ENCODE data around the gene CEMP1. TPM values are rescaled to one million over a fixed set of nuclear protein-coding genes. Genes with fewer than 3 reads are reported as not detected.

CEMP1 gene
- total RNA-seq, 4 donors from 2014 or later = 3.6 to 7.8 (median 3.6) TPM

DNA sequence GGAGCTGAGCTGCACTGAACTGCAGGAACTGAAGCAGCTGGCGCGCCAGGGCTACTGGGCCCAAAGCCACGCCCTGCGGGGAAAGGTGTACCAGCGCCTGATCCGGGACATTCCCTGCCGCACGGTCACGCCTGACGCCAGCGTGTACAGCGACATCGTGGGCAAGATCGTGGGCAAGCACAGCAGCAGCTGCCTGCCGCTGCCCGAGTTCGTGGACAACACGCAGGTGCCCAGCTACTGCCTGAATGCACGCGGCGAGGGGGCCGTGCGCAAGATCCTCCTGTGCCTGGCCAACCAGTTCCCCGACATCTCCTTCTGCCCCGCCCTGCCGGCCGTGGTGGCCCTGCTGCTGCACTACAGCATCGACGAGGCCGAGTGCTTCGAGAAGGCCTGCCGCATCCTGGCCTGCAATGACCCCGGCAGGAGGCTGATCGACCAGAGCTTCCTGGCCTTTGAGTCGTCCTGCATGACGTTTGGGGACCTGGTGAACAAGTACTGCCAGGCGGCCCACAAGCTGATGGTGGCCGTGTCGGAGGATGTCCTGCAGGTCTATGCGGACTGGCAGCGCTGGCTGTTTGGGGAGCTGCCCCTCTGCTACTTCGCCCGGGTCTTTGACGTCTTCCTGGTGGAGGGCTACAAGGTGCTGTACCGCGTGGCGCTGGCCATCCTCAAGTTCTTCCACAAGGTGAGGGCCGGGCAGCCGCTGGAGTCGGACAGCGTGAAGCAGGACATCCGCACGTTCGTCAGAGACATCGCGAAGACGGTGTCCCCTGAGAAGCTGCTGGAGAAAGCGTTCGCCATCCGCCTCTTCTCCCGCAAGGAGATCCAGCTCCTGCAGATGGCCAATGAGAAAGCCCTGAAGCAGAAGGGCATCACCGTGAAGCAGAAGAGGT, 34.7 kb downstream of the CEMP1 start:
- no peak for DNase-seq
- WGBS, 2 donors = 97 to 99% methylated on average over 16 to 36 of the region's 62 CpGs
- no peak overlapping the region for H3K4me3 ChIP-seq (replicated peaks in 1 of 3)
- peaks cover 40 to 80% of the 10 kb centered on the region in 2 donors for H3K4me1 ChIP-seq
- H3K36me3 ChIP-seq = peaks cover 0 to 10% of the 10 kb centered on the region in 2 donors
- H3K27me3 ChIP-seq = no peaks in the 10 kb centered on the region
- TF ChIP-seq, protein P1, sequence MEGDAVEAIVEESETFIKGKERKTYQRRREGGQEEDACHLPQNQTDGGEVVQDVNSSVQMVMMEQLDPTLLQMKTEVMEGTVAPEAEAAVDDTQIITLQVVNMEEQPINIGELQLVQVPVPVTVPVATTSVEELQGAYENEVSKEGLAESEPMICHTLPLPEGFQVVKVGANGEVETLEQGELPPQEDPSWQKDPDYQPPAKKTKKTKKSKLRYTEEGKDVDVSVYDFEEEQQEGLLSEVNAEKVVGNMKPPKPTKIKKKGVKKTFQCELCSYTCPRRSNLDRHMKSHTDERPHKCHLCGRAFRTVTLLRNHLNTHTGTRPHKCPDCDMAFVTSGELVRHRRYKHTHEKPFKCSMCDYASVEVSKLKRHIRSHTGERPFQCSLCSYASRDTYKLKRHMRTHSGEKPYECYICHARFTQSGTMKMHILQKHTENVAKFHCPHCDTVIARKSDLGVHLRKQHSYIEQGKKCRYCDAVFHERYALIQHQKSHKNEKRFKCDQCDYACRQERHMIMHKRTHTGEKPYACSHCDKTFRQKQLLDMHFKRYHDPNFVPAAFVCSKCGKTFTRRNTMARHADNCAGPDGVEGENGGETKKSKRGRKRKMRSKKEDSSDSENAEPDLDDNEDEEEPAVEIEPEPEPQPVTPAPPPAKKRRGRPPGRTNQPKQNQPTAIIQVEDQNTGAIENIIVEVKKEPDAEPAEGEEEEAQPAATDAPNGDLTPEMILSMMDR (IDR thresholded peaks at IDR 0.05) = no peak
- no peak for TF ChIP-seq POLR2A (IDR thresholded peaks at IDR 0.05)
- no peak overlapping the region for H3K27ac ChIP-seq
- intact Hi-C loops (cut with DNase I) = no loop called here
- H3K9me3 ChIP-seq = no peaks in the 10 kb centered on the region

DNA sequence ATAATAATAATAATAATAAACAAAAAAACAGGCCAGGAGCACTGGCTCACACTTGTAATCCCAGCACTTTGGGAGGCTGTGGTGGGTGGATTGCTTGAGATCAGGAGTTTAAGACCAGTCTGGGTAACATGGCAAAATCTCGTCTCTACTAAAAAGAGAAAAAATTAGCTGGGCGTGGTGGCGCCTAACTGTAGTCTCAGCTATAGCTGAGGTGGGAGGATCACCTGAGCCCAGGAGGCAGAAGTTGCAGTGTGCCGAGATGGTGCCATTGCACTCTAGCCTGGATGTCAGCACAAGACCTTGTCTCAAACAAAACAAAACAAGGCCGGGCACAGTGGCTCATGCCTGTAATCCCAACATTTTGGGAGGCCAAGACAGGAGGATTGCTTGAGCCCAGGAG, 36.2 kb downstream of the CEMP1 start:
- H3K4me3 ChIP-seq (replicated peaks in 1 of 3) = no peak overlapping the region
- 89 to 93% methylated on average over 5 of the region's 5 CpGs for WGBS, 2 donors
- peaks cover 0 to 10% of the 10 kb centered on the region in 2 donors for H3K36me3 ChIP-seq
- DNase-seq = no peak
- peaks cover 52 to 81% of the 10 kb centered on the region in 2 donors for H3K4me1 ChIP-seq
- no peaks in the 10 kb centered on the region for H3K27me3 ChIP-seq
- H3K27ac ChIP-seq = peak overlapping the region in 1 of 3 donors; percentile 24
- TF ChIP-seq, protein P1 (IDR thresholded peaks at IDR 0.05) = no peak
- TF ChIP-seq POLR2A (IDR thresholded peaks at IDR 0.05) = no peak
- intact Hi-C loops (cut with DNase I) = no loop called here
- H3K9me3 ChIP-seq = no peaks in the 10 kb centered on the region

DNA sequence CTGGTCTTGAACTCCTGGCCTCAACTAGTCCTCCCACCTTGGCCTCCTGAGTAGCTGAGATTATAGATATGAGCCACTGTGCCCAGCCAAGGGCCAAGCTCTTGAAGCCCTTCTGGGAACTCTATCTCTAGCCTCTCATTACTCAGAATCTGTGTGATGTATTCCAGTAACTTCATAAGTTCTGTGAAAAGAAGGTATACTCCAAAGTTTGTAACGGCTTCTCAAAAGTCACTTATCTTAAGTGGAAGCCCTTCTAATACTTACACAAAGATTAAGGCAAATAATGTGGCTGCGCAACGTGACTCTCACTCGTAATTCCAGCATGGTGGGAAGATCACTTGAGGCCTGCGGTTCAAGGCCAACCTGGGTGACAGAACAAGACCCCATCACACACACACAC, 36.6 kb downstream of the CEMP1 start:
- Histone ChIP-seq H3K36me3 (peaks cover 0 to 10% of the 10 kb centered on the region in 2 donors), H3K4me3 (replicated peaks in 1 of 3) (no peak overlapping the region), H3K27me3 (no peaks in the 10 kb centered on the region), H3K27ac (peak overlapping the region in 1 of 3 donors; percentile 24), H3K9me3 (no peaks in the 10 kb centered on the region), H3K4me1 (peaks cover 49 to 77% of the 10 kb centered on the region in 2 donors)
- intact Hi-C loops (cut with DNase I) = no loop called here
- no peak for DNase-seq
- WGBS, 2 donors = 63 to 78% methylated on average over 5 of the region's 5 CpGs
- TF ChIP-seq, protein P1 (IDR thresholded peaks at IDR 0.05) = no peak
- no peak for TF ChIP-seq POLR2A (IDR thresholded peaks at IDR 0.05)

DNA sequence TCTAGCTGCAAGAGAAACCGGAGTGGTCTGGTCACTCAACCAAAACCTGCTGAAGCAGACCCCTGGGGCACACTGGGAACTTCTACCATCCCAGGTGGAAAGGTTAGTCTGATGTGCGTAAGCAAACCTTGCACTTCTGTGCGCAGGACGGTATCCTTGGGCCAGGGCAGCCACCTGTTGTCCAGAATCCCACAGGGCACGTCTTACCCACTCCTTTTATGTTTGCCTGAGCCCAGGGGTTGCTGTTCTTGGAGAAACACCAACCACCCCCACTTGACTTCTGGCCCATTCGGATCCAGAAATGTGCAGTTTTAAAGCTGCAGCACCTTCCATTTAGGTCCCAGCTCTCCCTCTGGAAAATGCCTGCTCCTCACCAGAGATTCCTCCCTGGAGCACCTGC, 37.6 kb downstream of the CEMP1 start:
- Histone ChIP-seq H3K9me3 (no peaks in the 10 kb centered on the region), H3K27ac (peak overlapping the region; percentile 41 to 58 (median 52)), H3K4me1 (peaks cover 41 to 67% of the 10 kb centered on the region in 2 donors), H3K27me3 (no peaks in the 10 kb centered on the region), H3K36me3 (peaks cover 0 to 10% of the 10 kb centered on the region in 2 donors), H3K4me3 (replicated peaks in 1 of 3) (no peak overlapping the region)
- WGBS, 2 donors = 31 to 36% methylated on average over 6 of the region's 6 CpGs
- TF ChIP-seq, protein P1 (IDR thresholded peaks at IDR 0.05) = peak in 3 of 6 experiments; percentile 5 to 26 (median 25)
- TF ChIP-seq POLR2A (IDR thresholded peaks at IDR 0.05) = no peak
- intact Hi-C loops (cut with DNase I) = no loop called here
- peak; percentile 70 to 73 for DNase-seq

DNA sequence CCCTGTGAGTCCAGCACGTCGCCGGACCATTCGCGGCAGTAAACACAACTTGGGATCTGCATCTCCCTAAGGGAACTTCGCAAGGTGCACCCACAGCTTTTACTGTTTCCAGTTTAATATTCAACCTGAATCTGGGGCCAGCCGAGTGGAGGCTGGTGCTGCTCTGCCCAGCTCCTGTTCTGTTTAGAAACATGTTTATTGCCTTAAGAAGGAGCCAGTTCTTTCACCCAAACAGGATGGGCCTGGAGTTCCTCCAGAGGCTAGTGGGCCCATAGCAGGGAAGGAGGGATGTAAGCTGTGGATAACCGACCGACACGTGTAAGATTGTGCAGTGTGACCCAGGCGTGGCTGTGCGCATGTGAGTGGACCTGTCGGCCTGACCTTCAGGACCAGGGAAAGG, 38.9 kb downstream of the CEMP1 start:
- no peak for DNase-seq
- no peaks in the 10 kb centered on the region for H3K9me3 ChIP-seq
- H3K27me3 ChIP-seq = no peaks in the 10 kb centered on the region
- peaks cover 31 to 62% of the 10 kb centered on the region in 2 donors for H3K4me1 ChIP-seq
- TF ChIP-seq, protein P1 (IDR thresholded peaks at IDR 0.05) = no peak
- no peak for TF ChIP-seq POLR2A (IDR thresholded peaks at IDR 0.05)
- peak overlapping the region in 1 of 3 donors; percentile 58 for H3K27ac ChIP-seq
- 91 to 95% methylated on average over 13 of the region's 13 CpGs for WGBS, 2 donors
- no peak overlapping the region for H3K4me3 ChIP-seq (replicated peaks in 1 of 3)
- intact Hi-C loops (cut with DNase I) = no loop called here
- H3K36me3 ChIP-seq = peaks cover 0 to 10% of the 10 kb centered on the region in 2 donors

Data from thyroid gland (tissue), 4 donors.